ENCODE measurements around the gene CRYBG2.

GRCh38 chr1:26375081-26375480 lies 21.2 kb upstream of the CRYBG2 start:
- TF ChIP-seq CTCF (IDR thresholded peaks at IDR 0.05; ENCODE audit: control extremely low read depth in 1 of 3, insufficient read depth in 1 of 3, low read depth in 1 of 3, low read length in 3 of 3) (no peak), CREB1 (IDR thresholded peaks at IDR 0.05) (no peak), SP2 (IDR thresholded peaks at IDR 0.05; ENCODE audit: low read length) (no peak), GABPA (IDR thresholded peaks at IDR 0.05; ENCODE audit: borderline replicate concordance, insufficient read depth, low read length) (no peak), JUND (IDR thresholded peaks at IDR 0.05; ENCODE audit: low read length) (no peak), USF2 (IDR thresholded peaks at IDR 0.05; ENCODE audit: low read length) (no peak), EZH2 (IDR thresholded peaks at IDR 0.05; ENCODE audit: low read depth, low read length, severe bottlenecking) (no peak), BRCA1 (IDR thresholded peaks at IDR 0.05; ENCODE audit: low read depth, low read length) (no peak), POLR2A (IDR thresholded peaks at IDR 0.05; ENCODE audit: control extremely low read depth in 1 of 2, low read depth in 2 of 2, low read length in 2 of 2) (no peak), POLR2AphosphoS5 (IDR thresholded peaks at IDR 0.05; ENCODE audit: low read depth, low read length) (no peak)
